ENCODE measurements around the gene SMIM20.
"Not testable (repeated sequence)": the region's sequence is repeated elsewhere in the genome, so short reads cannot be mapped to it uniquely, and the experiment has no call there.

The SMIM20 gene
- 5.3 to 11.4 reads per million in 2 donors for total RNA-seq

DNA sequence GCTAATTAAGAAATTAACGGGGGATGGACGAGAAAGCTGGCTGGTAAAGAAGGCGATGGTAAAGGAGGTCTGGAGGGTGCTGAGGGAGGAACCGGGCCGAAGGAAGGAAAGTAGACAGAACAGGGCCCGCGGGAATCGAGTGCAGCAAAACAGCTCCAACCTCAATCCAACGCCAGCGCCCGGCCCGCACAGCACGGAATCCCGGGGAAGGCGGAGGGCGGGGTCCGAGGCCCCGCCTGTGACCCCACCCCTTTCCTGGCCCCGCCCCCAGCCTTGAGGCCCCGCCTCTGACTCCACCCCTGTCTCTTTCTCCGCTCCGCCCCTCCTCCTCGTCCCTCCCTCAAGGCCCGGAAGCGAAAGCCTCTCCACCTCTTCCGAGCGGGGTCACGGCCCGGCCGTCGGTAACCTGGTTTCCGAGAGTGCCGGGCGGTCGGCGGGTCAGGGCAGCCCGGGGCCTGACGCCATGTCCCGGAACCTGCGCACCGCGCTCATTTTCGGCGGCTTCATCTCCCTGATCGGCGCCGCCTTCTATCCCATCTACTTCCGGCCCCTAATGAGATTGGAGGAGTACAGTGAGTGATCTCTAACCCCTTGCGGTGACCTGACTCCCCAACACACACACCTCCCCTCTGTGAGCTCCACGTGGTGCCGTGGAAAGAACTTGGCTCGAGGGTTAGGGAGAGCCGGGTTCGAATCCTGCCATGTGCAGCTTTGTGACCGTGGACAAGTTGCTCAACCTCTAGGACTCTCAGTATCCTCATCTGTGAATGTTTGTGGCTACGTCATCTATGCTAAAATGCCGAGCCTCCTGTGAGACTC is at the start of gene SMIM20:
SMIM20 (plus strand) TSS at position 370 of the 819 bp plus-strand sequence; CDS start at position 464, 94 bp downstream.
- DNase-seq, result peak; percentile 80 to 96 (median 85)

DNA sequence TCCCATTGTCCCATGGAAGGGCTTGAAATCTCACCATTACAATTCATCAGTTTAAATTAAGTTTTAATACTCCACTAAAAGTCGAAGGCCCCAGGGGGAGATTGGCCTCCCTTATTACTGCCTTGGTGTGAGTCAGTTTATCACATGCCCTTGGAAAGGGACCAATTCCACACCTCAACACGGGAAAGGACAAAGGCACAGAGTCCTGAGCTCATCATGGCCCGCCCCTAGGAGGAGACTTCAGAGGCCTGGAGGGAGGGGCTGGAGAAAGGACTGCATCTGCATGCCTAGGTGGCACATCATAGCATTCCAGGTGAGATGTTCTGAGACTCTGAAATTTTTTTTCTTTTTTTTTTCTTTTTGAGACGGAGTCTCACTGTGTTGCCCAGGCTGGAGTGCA is 48.4 kb upstream of the SMIM20 start:
- no peak for DNase-seq

DNA sequence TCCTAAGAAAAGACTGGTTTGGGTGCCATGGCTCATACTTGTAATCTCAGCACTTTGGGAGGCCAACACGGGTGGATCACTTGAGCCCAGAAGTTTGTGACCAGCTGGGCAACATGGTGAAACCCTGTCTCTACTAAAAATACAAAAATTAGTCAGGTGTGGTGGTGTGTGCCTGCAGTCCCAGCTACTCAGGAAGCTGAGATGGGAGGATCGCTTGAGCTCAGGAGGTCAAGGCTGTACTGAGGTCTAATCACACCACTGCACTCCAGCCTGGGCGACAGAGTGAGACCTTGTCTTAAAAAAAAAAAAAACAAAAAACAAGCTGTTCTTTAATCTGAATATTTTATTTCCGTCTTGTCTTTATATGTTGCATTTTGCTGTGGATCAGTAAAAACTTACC is 47.6 kb upstream of the SMIM20 start:
- DNase-seq, result not testable (repeated sequence)

DNA sequence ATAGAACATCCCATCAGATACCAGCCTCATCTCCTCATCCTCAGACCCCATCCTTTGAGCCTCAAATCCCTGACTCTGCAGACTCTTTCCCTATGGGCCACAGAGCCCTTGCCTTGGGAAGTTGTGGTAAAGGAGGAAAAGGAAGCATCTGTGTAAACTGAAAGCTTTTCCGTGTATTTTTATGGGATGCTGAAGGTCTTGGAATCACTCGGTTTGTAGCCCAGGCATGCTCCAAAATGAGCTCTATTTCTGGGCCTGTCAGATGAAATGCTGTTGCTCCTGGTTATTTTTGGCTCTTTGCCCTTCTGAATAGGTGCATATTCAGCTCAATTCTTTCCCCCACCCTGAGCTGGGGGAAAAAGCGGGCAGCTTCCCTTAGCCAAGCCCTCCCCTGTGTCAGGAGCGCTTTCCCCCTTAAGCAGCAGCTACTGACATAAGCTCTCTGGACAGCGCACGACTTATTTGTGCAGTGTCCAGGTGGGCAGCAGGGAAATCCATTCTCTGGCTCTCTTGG is 46.2 kb upstream of the SMIM20 start:
- no peak for DNase-seq

DNA sequence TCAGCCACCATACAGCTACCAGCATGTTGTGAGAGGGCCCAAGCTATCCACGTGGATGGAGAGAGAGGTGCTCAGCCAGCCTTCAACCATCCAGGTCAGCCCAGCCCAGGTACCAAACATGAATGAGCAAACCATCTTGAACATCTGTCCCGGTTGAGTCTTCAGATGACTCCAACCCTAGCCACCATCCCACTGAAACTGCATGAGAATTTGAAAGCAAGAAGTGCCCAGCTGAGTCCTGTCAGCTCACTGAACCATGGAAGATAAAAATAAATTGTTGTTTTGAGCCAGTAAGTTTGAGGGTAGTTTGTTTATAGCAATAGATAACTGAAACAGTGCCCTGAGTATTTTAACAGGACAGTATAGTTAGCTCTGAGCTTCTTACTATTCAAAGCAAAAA is 43.9 kb upstream of the SMIM20 start:
- no peak for DNase-seq

DNA sequence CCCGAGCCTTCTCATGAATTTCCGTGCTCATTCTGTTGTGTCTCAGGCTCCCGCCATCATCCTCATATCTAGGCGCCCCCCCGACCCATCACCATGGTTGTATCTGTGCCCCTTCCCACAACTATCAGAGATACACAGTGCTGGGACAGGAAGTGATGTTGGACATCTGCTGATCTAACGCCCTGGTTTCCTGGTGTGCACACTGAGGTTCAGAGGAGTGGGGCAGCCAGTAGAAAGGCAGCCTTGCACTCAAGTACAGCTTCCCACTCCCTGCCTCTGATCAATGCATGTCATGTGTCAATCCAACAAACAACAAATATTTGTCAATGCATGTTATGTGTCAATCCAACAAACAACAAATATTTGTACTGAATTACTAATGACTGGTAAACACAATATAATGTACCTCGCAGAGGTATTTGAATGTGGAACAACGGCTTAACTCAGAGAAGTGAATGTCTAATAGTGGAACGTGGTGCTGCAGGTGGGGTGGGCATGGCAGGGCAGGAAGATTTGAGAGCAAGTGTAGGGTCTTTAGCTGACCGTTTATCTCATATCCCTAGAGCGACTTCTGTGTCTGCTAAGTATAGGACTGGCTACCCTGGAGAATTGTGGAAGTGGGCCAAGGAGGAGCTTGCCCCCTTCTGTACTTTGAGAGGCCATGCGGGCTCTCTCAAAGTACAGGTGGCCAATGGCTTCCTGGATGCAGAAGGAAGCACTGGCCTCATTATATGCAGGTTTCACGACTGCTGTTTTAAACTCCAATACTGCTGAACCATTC is 41.0 kb upstream of the SMIM20 start:
- DNase-seq, result no peak

DNA sequence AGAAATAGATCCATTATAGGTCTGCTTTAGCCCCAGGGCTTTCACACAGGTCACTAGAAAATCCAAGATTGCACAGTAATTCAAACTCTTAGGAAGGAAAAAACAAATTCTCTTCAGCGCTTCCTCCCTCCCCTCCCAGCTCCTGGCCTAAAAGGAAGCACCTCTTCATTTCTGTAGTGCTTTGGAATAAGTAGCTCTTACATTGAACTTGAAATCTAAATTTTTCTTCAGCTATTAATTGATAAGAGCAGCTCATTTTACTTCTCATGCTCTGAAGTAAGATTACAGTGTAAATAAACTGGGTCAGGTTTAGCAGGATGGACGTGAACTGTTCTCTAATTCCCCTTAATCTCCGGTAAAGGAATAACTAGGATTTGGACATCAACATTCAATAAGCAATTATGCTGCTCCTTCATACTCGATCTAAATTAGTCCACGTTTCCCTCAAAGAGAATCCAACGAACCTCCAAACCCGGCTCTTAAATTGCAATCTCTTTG is 40.3 kb upstream of the SMIM20 start:
- DNase-seq, result no peak

DNA sequence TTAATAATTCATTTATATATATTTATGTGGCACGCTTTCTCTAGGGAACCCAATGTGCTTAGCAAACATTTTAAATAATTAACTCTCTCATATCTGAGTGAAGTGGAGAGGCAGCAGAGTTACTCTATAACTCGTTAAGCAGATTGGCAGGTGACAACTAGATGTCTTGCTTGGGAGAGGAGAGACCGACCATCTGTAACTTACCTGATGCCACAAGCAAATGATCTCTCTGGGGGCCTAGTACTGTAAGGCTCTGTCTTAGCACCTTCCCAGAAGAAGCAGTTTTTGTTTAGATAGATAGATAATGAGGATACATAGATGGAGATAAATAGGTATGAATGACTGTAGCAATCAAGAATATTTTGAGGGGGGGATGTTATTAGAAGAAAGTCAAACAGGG is 39.4 kb upstream of the SMIM20 start:
- no peak for DNase-seq

DNA sequence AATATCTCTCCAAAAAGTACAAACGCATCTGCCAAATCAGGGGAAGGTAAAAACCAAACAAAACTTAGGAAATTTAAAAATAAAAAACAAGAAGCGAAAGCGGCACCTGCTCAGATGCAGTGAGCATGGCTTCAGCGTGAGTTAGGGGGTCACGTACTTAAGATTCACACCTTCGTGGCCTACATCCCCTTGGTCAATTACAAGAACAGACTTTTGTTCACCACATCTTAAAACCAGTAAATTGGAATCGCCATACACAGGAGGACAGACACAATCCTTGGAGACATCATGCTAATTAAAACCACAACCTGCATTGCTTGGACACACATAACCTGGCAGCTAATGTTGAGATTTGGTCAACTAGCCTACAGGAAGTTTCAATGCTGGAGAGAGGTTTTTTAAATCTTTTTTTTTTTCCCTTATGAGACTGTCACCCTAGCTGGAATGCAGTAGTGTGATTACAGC is 38.7 kb upstream of the SMIM20 start:
- no peak for DNase-seq

DNA sequence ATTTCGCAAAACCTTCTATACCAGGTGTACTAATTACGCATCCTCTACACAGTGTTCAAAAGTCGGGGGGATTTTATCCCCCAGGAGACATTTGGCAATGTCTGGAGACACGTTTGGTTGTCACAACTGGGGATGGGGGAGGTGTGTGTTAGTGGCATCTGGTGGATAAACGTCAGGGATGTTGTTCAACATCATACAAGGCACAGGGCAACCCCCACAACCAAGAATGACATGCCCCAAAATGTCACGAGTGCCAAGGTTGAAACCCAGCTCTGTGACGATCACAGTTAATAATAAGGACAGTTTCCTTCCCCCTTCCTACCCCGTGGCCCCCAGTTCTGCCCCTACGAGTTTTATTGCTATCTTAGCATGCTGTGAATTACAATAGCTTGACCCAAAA is 35.3 kb upstream of the SMIM20 start:
- no peak for DNase-seq

DNA sequence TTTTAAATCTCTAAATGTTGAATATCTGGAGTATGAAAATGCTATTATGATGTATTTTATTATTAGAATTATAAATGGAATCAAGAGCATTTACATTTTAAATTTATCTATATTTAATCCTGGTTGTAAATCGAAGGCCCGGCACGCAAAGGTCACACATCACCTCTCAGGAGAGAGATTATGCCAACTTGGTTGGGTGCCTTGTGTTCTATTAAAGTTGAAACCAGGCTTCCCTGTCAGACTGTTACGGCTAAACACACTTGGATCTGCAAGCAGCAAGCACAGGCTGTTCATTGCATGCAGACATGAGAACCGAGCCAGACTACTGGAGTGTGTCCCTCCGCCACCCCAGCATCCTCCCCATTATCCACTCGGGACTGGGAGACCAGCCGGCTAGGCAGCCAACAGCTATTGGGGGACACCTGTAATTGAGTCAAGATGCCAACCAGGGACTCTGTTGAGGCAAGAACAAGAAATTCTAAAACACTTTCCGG is 34.9 kb upstream of the SMIM20 start:
- DNase-seq, result no peak

DNA sequence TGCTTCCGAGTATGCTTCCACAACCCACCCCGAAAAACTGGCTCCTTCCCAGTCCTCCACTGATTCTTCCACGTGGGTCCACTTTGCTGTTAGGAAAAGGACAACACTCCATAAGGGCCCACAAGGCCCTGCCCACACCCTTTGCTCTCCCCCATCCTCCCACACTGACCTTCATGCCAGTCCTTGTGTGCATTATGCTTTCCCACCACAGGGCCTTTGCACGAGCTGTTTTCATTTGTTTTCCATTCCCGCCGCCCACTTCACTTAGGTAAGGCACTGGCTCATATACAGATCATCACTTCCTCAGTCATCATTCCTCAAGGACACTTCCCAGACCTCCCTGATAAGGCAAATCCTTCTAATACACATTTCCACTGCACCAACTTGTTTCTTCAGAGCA is 34.4 kb upstream of the SMIM20 start:
- DNase-seq, result no peak

DNA sequence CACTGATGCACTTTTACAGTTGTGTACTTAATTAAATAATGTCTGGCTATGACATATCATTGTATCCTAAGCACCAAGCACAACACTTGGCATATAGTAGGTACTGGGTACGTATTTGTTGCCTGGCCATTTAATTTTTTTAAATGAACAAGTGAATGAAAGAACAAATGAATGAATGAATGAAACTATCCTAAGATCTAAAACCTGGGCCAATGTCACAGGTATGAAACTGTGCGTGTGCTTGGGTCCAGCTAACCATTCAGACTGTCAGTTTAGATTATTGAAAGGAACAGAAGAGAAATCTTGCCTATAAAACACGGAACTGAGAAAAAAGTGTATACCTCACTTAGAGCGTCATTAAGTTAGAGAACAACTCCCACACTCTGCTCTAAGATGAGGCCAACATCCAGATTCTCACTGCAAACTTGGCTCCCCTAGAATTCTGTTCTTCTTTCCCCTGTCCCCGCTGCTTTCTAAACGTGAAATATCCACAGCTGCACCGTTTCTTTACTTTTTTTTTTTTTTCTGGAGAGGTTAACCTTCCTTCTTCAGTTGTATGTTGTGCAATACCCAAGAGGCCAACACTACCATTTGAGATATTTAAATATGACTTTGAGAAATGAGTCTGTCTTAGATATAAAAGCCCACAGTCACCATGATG is 33.9 kb upstream of the SMIM20 start:
- no peak for DNase-seq

DNA sequence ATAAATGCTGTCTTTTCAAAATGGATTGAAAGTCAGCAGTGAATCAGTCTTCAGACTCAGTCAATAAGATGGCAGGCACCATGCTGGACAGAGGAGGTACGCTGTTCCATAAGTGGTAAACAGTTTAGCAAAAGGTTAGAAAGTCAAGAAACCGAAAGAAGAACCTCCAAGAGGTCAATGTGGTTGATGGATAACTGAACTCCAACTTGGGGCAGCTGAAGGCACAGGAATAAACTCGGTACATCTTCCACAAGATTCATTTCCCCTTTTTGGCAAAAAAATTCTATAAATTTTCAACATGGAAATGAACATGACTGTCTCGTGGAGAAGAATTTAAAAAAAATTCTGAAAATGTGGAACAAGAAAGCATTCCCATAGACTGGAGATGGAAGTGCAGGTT is 32.8 kb upstream of the SMIM20 start:
- DNase-seq, result no peak

DNA sequence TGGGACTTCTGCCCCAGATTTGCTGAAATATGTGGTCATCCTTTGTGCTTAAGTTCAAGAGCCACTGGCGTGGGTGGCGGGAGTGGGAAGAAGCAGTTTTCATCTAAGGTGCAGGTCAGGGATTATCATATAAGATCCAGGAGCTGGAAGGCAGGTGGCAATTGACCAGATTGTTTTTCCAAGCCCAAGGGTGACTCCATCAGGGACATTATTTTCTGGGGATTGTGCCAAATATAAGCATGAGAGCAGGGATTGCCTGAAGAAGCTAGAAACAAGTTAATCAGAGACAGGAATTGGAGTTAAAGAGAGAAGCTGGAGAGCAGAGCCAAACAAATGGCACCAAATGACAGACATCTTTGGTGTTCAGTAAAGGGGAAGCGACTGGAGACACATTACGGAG is 31.8 kb upstream of the SMIM20 start:
- DNase-seq, result no peak

DNA sequence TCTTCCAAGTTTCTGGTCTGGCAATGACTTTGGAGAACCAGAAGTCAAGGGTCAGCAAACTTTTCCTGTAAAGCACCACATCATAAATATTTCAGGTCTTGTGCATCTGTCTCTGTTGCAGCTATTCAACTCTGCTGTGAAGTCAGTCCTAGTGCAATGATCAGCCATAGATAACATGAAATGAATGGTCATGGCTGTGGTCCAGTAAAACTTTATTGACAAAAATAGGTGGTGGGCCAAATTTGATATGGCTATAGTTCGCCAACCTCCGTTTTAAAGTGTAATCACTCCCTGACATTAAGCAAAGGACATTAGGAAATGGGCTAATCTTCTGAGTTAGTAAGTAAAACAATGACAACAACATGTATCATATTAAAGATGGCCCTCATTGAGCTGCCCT is 30.5 kb upstream of the SMIM20 start:
- DNase-seq, result no peak

DNA sequence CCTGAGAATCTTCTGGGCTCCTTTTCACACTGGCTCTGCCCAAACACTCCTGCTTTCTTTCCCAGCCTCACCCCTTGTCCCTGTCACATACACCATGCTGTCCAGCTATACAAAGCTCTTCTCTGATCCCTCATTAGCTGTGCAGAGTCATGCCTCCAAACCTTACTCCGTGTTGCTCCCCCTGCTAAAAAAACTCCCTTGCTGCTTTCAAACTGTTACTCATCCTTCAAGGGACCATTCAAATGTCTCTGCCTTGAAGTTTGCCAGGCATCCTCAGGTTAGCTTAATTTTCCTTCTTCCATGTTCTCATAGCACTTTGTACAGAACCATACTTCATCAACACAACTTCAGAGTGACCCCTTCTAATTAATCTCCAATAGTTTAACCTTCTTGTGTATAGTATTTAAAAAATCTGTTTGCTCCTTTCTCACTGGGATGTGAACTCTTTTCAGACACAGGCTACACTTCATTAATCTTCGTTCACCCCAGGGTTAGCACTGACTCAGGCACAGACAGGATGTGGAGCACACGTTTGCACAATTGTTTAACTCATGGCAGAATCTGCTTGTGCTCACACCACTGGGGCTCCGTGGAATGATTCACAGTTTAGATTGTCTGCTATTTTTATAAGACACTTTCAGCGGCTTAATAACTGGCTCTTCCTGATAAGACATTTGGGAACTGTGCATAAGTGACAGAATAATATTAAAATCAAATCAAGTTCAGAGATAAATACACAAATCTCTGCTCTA is 29.8 kb upstream of the SMIM20 start:
- DNase-seq, result peak in 1 of 5 experiments; percentile 68

DNA sequence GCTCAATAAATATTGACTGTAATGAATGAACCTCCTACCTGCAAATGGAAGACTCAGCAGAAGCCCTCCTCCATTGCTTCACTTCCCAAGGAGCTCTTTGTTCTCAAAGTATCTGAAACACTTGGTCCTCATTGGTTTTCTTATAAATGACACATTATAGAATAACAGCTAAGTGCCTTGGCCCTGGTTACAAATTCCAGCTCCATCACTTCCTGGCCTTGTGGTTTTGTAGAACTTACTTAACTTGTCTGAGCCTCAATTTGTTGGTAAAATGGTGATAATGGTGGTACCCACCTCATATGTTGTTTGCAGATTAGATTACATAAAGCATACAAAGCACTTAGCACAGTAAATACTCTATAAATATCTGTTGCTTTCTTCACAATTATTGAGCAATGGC is 25.2 kb upstream of the SMIM20 start:
- peak in 1 of 5 experiments; percentile 30 for DNase-seq

DNA sequence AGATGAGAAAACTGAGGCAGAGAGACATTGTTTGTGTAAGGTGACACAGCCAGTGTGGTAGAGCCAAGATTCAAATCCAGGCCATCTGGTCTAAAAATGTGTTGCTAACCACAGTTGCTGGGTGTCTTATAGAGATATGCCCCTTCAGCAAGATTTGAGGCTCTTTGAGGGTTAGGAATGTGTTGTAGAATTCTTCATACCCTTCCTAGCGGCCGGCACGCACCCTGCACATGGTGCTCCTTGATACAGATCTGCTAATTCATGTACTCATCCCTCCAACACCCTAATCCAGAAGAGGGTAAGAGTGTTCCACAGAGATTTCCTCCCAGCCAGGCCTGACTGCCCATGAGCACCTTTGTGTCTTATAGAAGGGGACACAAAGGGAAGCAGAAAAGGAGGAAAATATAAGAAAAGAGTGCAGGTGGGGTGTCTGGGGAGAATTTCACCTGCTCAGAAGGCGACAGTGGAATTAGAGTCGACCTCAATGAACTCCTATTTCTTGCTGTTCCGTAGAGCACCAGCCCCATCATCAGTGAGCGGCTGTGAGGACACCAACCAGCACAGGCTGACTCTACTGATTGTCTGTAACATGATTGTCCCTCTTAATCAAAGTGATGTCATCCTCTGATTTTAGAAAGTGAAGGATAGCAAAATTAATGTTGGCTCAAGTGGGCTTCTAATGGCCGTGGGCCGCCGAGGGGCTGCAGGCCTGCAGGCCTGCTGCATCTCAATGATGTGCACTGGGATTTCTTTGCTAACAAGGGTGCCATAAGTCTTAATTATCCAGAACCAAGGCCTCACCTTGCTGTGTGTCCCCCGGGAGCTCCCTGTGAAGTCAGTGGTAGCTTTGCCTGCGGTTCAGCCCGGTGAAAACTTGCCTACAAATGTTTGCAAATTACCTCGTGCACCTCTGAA is 24.2 kb upstream of the SMIM20 start:
- DNase-seq, result no peak

DNA sequence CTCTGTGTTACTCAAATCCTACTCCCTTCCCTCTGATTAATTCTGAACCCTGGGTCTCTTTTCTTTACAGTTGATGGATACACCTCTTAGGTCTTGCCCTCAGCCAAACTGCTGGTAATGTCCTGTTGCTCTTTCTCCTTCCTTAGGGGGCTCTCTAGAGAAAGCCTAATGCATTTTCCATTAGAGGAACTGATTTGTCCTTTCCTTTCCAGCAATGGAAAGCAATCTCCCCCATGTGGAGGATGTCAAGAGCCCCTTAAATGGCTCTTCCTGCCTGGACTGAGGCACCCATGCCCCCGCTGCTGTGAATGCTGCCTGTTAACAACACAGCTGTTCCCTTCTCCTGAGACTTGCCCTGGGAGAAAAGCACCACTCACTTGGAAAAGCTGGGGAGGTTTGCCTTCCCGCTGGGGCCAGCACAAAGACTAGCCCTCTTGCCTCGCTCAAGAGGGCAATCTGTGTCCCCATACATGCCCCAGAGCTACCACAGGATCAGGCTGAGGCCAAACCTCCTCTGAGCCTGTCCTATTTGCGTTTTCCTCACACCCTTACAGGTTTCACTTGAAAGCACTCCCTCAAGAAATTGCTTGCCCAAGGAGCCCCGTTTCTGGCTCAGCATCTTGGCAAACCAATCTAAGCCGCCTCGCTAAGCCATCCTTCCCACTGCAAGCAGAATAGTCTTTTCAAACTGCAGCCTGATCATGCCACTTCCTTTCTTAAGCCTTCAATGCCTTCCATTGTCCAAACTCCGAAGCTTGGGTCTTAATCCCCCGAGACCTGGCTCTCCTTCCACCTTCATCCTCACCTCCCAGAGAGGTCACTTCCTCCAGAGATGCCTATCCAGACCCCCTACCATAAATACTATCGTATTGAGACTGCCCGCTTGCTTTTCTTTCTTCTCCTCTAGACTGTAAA is 23.2 kb upstream of the SMIM20 start:
- DNase-seq, result no peak

Measured in T-helper 2 cell (primary cell).